Midbrain (tissue), 1 donor: ENCODE data around the gene CADPS2.
A peak's percentile ranks its signal among the peaks of the same experiment; 100 is the strongest.
"Not testable (repeated sequence)": the region's sequence is repeated elsewhere in the genome, so short reads cannot be mapped to it uniquely, and the experiment has no call there.

Source experiments
- DNase-seq: peaks from one replicate; lab custom pipeline; 2025; lab: John Stamatoyannopoulos, UW

CADPS2 gene

GRCh38 chr7:122849957-122850328 lies 36.3 kb downstream of the CADPS2 start:
- DNase-seq: no peak

GRCh38 chr7:122849322-122849956 lies 36.8 kb downstream of the CADPS2 start:
- DNase-seq: no peak

GRCh38 chr7:122847871-122848473 lies 38.3 kb downstream of the CADPS2 start:
- no peak for DNase-seq

GRCh38 chr7:122846591-122846990 lies 39.7 kb downstream of the CADPS2 start:
- no peak for DNase-seq

GRCh38 chr7:122845286-122845685 lies 41.0 kb downstream of the CADPS2 start:
- DNase-seq: no peak

- no peak for DNase-seq
Observed at GRCh38 chr7:122844191-122844988, 41.9 kb downstream of the CADPS2 start.

GRCh38 chr7:122842971-122843370 lies 43.3 kb downstream of the CADPS2 start:
- no peak for DNase-seq

- not testable (repeated sequence) for DNase-seq
Observed at GRCh38 chr7:122836286-122836685, 50.0 kb downstream of the CADPS2 start.

GRCh38 chr7:122834571-122834942 lies 51.7 kb downstream of the CADPS2 start:
- DNase-seq: not testable (repeated sequence)

GRCh38 chr7:122833888-122834570 lies 52.2 kb downstream of the CADPS2 start:
- DNase-seq: no peak

- no peak for DNase-seq
Observed at GRCh38 chr7:122831436-122831835, 54.8 kb downstream of the CADPS2 start.

GRCh38 chr7:122829962-122830361 lies 56.3 kb downstream of the CADPS2 start:
- no peak for DNase-seq

GRCh38 chr7:122827763-122828162 lies 58.5 kb downstream of the CADPS2 start:
- DNase-seq: no peak

GRCh38 chr7:122813845-122814244 lies 72.4 kb downstream of the CADPS2 start:
- no peak for DNase-seq

- DNase-seq: no peak
Observed at GRCh38 chr7:122803851-122804250, 82.4 kb downstream of the CADPS2 start.

- DNase-seq: peak; percentile 66
Observed at GRCh38 chr7:122803323-122803722, 82.9 kb downstream of the CADPS2 start.

GRCh38 chr7:122802301-122802751 lies 83.9 kb downstream of the CADPS2 start:
- DNase-seq: no peak

- DNase-seq: no peak
Observed at GRCh38 chr7:122791959-122792545, 94.2 kb downstream of the CADPS2 start.

- no peak for DNase-seq
Observed at GRCh38 chr7:122790591-122790990, 95.7 kb downstream of the CADPS2 start.

GRCh38 chr7:122790132-122790531 lies 96.1 kb downstream of the CADPS2 start:
- DNase-seq: no peak

GRCh38 chr7:122789156-122789555 lies 97.1 kb downstream of the CADPS2 start:
- no peak for DNase-seq

GRCh38 chr7:122770686-122771335 lies 115.4 kb downstream of the CADPS2 start:
- no peak for DNase-seq
